D341Med (cell line): ENCODE measurements around the gene EP300.
"Not testable (repeated sequence)": the region's sequence is repeated elsewhere in the genome, so short reads cannot be mapped to it uniquely, and the experiment has no call there.

Experiments
- DNase-seq: peaks from one replicate; pipeline ENCODE4 v3.0.0; 2012; ENCODE audit warnings: low spot score

EP300 gene

DNA sequence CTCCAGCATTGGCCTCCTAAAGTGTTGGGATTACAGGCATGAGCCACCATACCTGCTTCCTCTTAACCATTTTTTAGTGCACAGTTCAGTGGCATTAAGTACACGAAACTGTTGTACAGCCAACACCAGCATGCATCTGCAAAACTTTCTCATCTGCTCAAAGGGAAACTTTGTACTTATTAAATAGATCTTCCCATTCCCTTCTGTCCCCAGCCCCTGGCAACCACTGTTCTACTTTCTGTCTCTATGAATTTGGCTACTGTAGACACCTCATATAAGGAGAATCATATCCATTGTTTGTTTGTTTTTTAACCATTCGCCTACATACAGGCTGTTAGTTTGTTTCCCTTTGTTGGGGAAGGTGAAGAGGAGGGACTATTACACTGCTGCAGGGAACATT is 6.5 kb upstream of the EP300 start:
- DNase-seq, result no peak

DNA sequence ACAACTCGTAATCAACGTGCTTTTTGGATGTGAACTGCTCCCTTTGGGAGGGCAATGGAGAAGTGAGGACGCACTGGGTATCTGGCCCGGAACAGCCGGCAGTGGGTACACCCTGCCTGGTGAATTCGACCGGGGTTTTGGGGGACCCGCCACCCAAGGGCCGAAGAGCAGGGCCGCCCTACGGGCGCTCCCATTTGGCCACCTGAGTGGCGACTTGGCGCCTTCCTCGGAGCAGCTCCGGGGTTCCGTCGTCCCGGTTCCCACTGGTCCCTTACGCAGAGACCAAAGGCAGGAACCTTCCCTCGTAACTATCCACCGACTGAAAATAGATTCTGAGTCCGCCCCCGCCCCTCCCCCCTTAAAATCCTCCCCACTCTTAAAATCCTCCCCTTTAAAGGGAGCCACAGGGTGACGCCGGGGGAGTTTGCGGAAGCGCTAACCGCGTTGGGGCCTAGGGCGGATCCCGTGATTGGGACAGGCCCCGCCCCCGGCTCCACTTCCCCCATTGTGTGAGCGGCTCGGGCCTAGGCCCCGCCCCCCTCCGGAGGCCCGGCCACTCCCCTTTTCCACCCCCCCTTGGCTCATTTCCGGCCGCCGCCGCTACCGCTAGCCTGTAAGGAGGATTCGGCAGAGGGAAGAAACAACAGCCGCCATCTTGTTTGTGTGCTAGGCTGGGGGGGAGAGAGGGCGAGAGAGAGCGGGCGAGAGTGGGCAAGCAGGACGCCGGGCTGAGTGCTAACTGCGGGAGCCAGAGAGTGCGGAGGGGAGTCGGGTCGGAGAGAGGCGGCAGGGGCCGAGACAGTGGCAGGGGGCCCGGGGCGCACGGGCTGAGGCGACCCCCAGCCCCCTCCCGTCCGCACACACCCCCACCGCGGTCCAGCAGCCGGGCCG is 1.0 kb upstream of the EP300 start:
- peak; percentile 98 for DNase-seq

DNA sequence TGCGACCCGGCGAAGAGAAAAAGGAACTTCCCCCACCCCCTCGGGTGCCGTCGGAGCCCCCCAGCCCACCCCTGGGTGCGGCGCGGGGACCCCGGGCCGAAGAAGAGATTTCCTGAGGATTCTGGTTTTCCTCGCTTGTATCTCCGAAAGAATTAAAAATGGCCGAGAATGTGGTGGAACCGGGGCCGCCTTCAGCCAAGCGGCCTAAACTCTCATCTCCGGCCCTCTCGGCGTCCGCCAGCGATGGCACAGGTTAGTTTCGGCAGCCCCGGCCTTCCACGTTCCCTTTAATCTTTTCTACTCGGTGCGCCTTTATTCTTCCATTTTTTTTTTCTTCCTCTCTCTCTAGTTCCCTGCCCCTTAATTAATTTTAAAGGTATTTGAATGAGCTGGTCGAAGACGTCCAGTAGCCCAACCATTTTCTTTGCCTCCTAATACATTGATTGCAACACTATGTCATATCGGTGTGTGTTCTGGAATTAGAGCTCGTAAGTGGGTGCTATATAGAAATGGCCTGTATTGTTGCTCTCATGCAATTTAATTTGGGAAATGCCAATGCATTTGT is 537 bp downstream of the EP300 start:
- DNase-seq, result peak; percentile 53

DNA sequence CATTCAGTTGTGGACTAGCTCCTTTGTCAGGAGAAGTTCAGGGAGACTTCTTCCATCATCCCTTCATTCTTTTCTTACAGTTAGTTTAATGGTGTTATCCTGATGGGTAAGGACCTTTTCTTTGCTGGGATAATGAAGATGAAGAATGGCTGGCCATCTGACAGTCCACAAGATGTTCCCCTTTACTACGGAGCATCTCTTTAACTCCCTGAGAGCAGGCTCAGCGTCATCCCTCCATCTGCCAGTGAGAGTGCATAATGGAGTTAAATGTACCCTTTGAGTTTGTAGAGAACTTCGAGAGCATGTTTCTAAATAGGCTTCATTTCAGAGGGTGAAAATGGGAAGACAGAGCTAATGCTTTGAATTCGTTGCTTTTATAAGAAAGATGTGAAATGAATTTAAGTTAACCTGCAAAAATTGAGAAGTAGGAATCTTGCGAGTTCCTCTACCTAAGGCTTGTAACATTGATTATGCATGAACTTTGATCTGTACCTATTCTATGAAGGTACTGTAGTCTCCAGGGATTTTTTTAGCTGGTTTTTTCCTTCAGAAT is 1.7 kb downstream of the EP300 start:
- peak; percentile 38 for DNase-seq

DNA sequence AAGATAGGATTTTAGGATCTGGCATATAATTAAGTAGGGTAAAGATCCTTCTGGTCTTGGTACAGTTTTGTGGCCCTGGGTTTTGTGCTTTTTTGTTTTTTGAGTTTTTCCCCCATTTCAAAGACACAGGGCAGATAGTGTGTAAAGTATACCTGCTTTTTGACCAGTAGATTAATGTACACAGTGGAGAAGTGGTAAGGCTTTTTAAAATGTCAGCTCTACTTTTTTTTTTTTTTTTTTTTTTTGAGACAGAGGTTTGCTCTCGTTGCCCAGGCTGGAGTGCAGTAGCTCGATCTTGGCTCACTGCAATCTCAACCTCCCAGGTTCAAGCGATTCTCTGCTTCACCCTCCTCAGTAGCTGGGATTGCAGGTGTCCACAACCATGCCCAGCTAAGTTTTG is 4.0 kb downstream of the EP300 start:
- DNase-seq, result no peak

DNA sequence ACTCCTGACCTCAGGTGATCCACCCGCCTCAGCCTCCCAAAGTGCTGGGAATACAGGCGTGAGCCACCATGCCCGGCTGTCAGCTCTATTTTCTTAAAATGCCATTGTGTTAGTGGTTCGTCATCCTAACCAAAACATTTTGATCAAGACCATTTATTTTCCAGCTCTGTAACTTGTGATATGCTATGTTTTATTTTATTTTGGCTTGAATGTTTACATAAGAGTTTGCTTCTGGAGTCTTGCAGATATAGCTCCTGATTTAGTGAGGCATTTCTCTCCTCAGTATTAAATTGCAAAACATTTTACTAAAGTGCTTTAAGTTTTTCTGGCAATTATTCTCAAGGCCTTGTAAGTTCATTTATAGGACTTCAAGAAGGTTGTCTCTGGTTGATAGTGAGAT is 4.4 kb downstream of the EP300 start:
- DNase-seq, result no peak

DNA sequence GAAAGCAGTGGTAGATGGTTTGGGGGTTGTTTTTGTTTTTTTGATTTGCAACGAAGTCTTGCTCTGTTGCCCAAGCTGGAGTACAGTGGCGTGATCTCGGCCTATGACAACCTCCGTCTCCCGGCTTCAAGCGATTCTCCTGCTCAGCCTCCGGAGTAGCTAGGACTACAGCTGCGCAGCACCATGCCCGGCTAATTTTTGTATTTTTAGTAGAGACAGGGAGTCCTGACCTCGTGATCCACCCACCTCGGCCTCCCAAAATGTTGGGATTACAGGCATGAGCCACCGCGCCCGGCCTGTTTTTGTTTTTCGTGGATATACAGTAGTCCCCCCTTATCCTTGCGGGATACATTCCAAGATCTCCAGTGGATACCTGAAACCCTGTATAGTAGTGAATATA is 6.6 kb downstream of the EP300 start:
- DNase-seq, result no peak

DNA sequence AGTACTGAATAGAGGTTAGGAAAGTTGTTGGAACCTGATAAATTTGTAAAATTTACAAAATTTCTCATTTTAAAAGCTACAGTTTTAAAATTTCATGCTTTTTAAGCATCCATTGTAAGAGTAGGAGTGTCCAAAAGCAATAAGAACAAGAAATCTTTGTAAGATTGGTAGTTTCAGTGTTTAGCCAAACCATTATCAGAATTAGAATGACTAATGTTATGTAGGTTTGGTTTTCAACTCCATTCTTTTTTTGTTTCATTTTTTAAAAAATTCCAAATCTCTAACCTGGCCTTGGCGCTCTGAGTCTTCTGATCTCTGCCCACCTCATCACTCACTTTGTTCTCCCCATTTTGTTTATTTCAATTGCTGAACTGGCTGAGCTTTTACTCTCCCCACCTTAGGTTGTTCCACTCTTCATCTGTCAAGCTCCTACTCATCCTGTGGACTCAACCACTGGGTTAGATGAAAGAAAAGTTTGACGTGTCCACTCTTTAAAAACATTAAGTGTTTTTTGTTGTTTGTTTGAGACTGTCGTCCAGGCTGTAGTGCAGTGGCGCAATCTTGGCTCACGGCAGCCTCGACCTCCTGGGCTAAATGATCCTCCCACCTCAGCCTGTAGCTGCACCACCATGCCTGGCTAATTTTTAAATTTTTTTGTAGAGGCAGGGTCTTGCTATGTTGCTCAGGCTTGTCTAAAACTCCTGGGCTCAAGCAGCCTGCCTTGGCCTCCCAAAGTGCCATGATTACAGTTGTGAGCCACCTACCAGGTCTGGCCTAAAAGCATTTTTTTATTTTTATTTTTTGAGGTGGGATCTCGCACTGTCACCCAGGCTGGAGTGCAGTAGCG is 14.0 kb downstream of the EP300 start:
- no peak for DNase-seq

DNA sequence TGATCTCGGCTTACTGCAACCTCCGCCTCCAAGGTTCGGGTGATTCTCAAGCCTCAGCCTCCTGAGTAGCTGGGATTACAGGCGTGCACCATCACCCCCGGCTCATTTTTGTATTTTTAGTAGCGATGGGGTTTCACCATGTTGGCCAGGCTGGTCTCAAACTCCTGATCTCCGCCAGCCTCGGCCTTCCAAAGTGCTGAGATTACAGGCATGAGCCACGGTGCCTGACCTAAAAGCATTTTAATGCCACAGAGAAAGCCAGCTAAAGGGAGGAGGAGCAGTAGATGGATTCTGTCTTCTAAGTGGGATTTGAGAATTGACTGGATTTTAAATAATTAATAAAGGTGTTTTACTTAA is 14.6 kb downstream of the EP300 start:
- DNase-seq, result not testable (repeated sequence)

DNA sequence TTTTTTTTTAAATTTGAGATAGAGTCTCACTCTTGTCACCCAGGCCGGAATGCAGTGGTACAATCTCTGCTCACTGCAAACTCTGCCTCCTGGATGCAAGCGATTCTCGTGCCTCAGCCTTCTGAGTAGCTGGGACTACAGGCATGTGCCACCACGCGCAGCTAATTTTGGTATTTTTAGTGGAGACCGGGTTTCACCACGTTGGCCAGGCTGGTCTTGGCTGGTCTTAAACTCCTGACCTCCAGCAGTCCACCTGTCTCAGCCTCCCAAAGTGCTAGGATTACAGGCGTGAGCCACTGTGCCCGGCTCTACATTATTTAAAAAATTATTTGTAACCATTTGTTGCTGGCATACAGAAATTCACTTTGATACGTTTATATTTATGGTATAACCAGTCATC is 18.6 kb downstream of the EP300 start:
- no peak for DNase-seq

DNA sequence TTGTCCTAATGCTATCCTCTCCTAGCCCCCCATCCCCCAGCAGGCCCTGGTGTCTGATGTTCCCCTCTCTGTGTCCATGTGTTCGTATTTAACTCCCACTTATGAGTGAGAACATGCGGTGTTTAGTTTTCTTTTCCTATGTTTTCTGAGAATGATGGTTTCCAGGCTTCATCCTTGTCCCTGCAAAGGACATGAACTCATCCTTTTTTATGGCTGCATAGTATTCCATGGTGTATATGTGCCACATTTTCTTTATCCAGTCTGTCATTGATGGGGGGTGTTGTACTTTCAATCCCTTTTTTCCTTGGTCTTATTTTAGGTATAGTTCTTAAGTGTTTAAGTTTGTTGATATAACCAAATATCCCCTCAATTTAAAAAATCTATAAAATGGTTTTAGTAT is 23.9 kb downstream of the EP300 start:
- no peak for DNase-seq

DNA sequence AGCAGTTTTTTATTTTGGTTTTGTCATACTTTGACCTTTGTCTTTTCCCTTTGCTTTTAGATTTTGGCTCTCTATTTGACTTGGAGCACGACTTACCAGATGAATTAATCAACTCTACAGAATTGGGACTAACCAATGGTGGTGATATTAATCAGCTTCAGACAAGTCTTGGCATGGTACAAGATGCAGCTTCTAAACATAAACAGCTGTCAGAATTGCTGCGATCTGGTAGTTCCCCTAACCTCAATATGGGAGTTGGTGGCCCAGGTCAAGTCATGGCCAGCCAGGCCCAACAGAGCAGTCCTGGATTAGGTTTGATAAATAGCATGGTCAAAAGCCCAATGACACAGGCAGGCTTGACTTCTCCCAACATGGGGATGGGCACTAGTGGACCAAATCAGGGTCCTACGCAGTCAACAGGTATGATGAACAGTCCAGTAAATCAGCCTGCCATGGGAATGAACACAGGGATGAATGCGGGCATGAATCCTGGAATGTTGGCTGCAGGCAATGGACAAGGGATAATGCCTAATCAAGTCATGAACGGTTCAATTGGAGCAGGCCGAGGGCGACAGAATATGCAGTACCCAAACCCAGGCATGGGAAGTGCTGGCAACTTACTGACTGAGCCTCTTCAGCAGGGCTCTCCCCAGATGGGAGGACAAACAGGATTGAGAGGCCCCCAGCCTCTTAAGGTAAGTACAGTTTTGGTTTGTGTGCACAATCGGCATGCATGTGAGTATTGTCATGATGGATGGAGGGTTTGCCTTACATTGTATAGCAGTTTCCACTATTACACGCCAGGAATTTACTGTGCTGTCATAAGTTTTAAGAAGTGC is 25.0 kb downstream of the EP300 start:
- no peak for DNase-seq

DNA sequence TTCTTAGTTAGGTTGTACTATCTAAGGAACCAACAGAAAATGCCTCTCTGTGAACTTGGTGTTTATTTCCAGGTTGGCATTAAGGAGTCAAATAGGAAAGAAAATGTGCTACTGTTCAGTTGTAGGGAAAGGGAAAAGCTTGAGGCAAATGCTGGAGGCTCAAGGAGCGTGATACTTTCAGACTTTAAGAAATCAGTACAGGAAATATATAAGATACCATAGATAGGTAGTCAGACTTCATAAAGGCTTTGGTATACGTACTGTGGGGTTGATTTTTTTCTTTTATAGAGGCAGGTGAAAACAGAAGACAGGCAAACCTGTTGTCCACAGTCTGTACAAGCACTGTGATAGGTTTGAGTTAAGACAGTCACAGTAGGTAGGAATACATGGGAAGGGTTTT is 30.8 kb downstream of the EP300 start:
- DNase-seq, result no peak

DNA sequence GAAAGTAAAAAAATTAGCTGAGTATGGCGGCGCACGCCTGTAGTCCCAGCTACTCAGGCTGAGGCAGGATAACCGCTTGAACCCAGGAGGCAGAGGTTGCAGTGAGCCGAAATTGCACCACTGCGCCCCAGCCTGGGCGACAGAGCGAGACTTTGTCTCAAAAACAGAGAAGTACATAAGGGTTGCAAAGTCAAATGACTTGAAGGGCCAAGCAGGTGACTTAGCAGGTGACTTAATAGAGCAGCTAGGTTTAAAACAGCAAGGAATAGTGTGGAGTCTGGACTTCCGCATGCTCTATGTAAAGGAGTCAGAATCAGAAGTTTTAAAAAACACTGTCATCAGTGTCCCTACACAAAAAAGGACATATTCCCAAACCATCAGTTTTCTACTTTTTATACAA is 31.7 kb downstream of the EP300 start:
- DNase-seq, result no peak

DNA sequence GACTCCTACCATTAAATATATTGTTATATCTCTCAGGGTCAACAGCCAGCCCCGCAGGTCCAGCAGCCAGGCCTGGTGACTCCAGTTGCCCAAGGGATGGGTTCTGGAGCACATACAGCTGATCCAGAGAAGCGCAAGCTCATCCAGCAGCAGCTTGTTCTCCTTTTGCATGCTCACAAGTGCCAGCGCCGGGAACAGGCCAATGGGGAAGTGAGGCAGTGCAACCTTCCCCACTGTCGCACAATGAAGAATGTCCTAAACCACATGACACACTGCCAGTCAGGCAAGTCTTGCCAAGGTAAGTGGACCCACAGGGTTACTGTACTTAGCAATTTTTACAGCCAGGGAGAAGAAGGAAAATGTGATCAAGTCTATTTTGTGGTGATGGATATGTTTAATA is 35.1 kb downstream of the EP300 start:
- no peak for DNase-seq

DNA sequence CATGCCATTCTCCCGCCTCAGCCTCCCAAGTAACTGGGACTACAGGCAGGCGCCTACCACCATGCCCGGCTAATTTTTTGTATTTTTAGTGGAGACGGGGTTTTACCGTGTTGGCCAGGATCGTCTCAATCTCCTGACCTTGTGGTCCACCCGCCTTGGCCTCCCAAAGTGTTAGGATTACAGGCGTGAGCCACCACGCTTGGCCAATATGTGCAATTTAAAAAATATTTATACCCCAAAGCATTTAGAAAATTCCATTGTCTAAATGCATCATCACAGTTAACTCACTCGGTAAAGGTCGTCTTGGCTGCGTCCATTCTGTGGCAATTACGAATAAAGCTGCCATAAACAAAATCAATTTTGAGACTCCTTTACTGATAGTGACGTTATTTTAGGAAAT is 36.2 kb downstream of the EP300 start:
- DNase-seq, result no peak

DNA sequence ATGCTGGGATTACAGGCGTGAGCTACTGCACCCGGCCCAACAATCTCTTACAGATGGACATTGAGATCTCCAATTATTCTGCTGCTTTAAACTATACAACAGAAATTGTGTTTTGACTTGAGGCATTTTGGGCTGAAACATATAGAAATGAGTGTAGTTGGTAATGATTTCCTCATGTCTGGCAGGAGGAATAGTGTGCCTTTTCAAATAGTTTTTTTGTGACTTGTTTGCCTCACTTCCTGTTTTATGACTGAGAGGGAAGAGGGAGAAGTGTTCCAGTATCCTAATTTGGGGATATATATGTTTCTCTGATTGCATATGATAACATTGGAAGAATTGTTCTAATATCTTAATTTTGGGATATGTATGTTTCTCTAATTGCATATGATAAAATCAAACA is 40.2 kb downstream of the EP300 start:
- DNase-seq, result no peak

DNA sequence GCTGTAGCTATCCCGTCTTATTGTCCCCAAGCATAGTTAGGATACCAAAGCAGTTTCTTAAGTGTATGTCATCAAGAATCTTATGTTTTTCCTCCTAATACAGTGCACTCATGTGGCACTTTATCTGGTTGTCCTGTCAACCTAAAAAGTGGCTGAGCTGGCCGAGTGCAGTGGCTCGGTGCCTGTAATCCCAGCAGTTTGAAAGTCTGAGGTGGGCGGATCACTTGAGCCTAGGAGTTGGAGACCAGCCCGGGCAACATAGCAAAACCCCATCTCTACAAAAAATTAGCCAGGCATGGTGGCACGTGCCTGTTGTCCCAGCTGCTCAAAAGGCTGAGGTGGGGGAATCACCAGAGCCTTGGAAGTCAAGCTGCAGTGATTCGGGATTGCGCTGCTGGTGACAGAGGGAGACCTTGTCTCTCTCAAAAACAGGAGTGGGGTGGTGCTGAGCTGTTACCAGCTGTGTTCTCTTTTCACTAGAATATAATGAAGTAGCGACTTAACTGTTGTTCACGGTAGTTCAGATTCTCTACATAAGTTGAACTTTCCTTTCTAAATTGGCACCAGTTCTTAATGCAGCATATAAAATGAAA is 48.1 kb downstream of the EP300 start:
- no peak for DNase-seq

DNA sequence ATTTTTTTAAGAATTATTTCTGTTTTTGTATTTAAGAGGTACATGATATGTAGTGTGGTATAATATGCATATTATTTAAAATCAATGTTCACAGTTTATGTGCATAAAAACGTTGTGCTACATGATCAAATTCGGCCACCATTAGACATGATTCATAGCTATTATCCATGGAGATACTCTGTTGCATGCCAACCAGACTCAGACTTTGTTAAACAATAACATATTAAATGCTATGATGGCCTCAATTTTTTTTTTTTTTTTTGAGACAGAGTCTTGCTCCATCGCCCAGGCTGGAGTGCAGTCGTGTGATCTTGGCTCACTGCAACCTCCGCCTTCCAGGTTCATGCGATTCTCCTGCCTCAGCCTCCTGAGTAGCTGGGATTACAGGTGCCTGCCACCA is 53.5 kb downstream of the EP300 start:
- not testable (repeated sequence) for DNase-seq

DNA sequence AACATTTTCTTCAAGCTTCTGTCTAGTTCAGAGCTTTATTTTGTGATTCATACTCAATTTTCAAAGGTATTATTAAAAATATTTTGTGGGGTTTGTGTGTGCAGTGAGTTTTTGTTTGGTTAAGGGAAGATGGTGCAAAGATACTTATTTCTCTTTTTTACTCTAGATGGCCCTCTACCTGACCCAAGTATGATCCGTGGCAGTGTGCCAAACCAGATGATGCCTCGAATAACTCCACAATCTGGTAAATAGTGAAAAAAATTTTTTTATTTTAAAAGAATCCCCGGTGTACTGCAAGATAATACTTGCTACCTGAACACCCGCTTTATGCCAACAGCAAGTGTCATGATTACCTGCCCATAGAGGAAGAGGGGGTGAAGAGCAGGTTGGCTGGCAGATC is 54.2 kb downstream of the EP300 start:
- DNase-seq, result no peak

DNA sequence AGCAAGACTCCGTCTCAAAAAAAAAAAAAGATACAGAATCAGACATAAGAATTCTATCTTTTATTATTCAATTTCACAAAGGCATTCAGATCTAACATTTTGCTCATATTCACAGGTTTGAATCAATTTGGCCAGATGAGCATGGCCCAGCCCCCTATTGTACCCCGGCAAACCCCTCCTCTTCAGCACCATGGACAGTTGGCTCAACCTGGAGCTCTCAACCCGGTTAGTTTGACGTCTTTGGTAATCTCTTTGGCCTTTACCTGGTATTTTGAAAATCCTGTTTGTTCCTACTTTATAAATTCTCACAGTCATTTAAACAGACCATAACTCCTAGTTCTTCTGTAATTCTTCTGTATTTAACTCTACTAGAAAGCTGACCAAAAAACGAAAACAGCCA is 55.3 kb downstream of the EP300 start:
- DNase-seq, result no peak
